GM19023 (cell line): ENCODE results near the gene CTAGE4.
A peak's percentile ranks its signal among the peaks of the same experiment; 100 is the strongest.
"Not testable (repeated sequence)": the region's sequence is repeated elsewhere in the genome, so short reads cannot be mapped to it uniquely, and the experiment has no call there.

Experiments used
- ATAC-seq: cut with Tn5 transposase; IDR thresholded peaks from one replicate; pipeline ENCODE4 v1.9.1; 2021; ENCODE audit warnings: mild to moderate bottlenecking, moderate library complexity; ENCODE audit not compliant: unreplicated experiment

Gene CTAGE4, protein sequence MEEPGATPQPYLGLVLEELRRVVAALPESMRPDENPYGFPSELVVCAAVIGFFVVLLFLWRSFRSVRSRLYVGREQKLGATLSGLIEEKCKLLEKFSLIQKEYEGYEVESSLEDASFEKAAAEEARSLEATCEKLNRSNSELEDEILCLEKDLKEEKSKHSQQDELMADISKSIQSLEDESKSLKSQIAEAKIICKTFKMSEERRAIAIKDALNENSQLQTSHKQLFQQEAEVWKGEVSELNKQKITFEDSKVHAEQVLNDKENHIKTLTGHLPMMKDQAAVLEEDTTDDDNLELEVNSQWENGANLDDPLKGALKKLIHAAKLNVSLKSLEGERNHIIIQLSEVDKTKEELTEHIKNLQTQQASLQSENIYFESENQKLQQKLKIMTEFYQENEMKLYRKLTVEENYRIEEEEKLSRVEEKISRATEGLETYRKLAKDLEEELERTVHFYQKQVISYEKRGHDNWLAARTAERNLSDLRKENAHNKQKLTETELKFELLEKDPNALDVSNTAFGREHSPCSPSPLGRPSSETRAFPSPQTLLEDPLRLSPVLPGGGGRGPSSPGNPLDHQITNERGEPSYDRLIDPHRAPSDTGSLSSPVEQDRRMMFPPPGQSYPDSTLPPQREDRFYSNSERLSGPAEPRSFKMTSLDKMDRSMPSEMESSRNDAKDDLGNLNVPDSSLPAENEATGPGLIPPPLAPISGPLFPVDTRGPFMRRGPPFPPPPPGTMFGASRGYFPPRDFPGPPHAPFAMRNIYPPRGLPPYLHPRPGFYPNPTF

GRCh38 chr7:144183166-144183565 lies at the start of gene CTAGE4:
TSS of gene CTAGE4 (plus strand) at chr7:144183466. CDS start at chr7:144183504, 38 bp downstream.
- ATAC-seq: not testable (repeated sequence)

DNA sequence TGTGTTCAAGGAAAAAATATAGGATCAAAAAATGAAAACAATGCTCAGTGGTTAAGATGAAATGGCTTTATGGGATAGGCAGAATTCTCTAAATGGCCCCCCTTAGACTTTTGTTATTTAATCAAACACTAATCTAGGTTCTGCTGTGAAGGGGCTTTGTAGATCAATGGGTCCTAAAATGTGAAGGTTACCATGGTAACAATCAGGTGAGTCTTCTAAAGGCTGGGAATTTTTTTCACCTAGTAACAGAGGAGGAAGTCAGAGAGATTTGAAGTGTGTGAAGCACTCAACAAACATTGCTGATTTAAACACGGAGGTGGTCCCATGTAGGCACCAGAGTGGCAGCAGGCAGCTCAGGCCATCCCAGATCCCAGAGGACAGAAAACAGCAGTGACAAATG lies 49.1 kb upstream of the CTAGE4 start:
- no peak for ATAC-seq

GRCh38 chr7:144137501-144137900 lies 45.8 kb upstream of the CTAGE4 start:
- no peak for ATAC-seq

GRCh38 chr7:144142187-144142586 lies 41.1 kb upstream of the CTAGE4 start:
- no peak for ATAC-seq

DNA sequence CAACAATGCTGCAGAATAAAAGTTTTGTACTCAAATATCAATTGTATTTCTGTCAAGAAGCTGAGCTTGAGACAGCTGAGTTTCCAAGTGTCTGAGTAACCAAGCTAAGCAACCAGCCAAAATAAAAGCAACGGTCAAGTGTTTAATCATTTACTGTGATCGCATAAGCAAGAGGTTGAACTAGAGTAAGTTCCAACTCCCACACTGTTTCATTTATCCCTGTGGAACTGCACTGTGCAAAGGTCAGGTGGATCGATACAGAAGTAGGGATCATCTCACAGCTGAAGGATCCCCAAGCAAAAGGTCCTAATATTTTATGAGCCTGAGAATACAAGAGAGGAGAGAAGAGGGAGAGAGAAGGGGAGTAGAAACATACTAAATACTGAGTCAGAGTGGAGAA lies 38.8 kb upstream of the CTAGE4 start:
- ATAC-seq: no peak

- no peak for ATAC-seq
Observed at GRCh38 chr7:144148224-144148827, 34.9 kb upstream of the CTAGE4 start.

GRCh38 chr7:144158861-144159260 lies 24.4 kb upstream of the CTAGE4 start:
- ATAC-seq: no peak

- no peak for ATAC-seq
Observed at GRCh38 chr7:144164784-144165183, 18.5 kb upstream of the CTAGE4 start.

- ATAC-seq: not testable (repeated sequence)
Observed at GRCh38 chr7:144171594-144172350, 11.5 kb upstream of the CTAGE4 start.

- no peak for ATAC-seq
Observed at GRCh38 chr7:144174613-144175012, 8.7 kb upstream of the CTAGE4 start.

DNA sequence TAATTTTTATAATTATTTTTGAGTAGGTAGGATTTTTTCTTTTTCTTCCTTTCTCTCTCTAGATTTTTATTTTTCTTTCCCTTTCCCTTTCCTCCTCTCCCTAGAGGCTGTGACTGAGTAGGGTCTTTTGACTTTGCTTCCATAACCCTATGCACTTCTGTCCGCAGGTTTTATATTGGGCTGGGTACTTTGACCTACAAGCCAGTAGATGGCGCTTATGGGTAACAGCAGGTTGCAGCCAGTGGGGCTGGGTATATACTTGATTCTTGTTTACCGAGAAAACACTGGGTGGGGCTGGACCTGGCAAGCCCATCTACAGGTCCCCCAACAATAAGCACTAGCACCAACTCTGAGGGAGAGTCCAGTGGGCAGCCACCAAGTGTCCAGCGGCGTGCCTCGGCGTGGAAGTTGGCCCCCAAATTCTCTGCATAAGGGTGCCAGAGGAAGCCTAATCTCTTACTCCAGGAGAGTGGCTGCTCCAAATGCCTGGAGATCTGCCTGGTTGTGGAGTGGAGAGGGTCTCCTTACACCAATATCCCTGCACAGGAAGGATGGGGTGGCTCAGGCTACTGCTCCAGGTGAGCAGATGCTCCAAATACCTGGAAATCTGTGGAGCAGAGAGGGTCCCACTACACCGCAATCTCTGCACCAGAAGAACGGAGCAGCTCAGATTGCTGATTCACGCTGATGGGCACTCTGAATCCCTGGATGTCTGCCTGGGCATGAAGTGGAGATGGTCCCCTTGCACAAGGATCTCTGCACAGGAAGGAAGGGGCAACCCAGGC lies 4.7 kb upstream of the CTAGE4 start:
- ATAC-seq: peak; percentile 97

- peak; percentile 33 for ATAC-seq
Observed at GRCh38 chr7:144179165-144179479, 4.1 kb upstream of the CTAGE4 start.

DNA sequence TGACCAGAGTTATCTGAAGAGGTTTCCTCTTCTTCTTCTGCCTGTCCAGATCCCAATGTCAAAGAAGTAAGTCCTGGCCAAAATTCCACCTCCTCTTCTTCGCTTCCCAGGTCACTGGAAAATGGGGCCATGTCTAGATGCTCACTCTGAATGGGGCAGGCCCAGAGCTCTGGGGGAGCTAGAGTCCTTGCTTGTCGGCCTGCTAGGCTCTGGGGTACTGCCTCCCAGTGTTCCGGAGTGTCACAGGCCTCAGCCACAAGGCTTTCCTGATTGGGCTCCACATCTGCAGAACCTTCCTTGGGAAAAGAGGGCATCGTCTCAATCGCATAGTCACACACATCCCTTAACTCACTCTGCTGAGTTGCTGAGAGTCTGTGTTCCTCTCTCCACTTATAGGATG lies 4.6 kb downstream of the CTAGE4 start:
- not testable (repeated sequence) for ATAC-seq

DNA sequence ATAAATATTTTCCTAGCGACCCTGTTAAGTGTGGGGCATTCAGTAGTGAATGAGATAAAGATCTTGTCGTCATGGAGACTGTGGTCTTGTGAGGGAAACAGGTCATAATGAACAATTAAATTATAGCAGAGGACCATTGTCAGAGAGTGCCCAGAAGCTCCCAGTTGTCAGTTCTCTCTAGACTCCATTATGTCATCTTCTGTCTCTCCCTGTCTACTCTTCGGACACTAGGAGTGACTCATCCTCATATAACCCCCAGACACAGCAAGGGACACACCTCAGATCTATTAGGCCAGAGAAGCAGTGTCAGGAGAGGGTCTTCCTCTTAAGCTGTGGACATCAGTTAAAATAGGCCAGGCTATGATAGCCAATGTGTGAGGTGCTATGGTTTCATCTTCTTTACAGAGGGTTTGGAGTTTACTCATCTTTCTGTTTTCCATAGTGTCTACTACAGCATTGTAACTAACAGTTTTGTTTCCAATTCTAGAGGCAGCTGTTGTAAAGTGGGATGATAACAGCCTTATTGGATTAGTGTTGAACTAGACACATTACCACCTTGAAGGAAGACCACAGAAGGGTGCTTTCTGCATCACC lies 5.4 kb downstream of the CTAGE4 start:
- ATAC-seq: not testable (repeated sequence)

DNA sequence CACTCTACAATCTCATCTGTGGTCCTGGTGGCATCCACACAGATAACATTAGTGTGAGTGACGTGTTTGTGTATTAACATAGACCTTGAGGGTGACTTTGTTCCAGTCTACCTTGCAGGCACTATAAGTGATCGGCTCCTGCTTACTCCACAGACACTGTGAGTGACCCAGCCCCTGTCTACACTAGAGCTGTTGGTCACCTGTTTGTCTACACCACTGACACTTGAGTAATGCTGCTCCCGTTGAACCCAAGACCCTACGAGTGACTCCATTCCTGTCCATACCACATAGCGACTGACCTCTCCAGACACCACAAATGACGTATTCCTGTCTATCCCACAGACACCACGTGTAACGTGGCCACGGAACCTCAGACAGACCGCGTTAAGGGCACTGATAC lies 10.5 kb downstream of the CTAGE4 start:
- not testable (repeated sequence) for ATAC-seq

DNA sequence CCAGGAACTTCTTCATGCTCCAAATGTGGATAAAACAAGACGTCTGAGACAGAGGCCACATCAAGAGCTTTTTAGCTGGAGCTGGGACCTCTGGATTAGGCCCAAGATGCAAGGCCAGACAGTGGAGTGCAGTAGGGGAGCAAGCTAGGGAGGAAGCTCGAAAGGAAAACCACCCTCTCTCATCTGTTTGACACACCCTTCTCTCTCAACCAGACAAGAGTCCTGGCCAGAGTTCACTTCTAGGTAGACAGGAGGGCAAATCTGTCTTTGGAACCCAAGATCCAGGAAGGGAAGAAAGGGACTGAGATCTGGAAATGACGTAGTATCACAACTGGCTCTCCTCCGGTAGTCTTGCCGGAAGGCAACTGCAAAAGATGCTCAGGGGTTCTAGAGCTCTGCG lies 11.2 kb downstream of the CTAGE4 start:
- ATAC-seq: not testable (repeated sequence)

DNA sequence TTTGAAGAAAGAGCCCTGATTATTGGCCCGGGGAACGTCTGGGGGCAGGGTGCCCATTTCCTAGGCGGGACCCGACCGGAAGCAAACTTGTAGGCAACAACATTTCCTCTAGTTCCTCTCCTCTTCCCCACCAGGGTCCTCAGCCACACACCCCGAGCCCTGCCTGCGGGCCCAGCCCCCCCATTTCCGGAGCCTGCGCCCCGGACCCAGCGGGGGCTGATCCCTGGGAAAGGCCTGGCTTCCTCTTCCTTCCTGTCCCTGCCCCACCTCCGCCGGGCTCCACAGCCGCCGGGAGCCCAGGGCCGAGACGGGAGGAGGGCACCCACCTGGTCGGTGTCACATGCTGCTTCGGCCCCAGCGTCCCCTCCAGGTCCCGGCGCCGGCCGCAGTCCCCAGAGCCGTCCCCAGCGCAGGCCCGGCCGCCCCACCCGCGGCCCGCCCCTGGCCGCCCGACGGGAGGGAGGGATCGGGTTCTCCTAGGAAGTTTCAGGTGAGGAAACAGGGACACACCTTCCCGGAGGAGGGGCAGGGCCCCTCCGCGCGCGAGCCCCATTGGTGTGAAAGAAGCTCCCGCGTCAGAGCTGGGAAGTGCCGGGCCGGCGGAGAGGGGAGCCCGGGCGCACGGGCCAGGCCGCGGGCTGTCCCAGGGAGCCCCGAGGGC lies 12.1 kb downstream of the CTAGE4 start, which contains the start of gene ARHGEF35:
Gene ARHGEF35 (minus strand): TSS at position 622 of the 661 bp plus-strand sequence. CDS start 7,450 bp downstream, outside the sequence.
- ATAC-seq: peak; percentile 69

- ATAC-seq: not testable (repeated sequence)
Observed at GRCh38 chr7:144198934-144199333, 15.7 kb downstream of the CTAGE4 start.

DNA sequence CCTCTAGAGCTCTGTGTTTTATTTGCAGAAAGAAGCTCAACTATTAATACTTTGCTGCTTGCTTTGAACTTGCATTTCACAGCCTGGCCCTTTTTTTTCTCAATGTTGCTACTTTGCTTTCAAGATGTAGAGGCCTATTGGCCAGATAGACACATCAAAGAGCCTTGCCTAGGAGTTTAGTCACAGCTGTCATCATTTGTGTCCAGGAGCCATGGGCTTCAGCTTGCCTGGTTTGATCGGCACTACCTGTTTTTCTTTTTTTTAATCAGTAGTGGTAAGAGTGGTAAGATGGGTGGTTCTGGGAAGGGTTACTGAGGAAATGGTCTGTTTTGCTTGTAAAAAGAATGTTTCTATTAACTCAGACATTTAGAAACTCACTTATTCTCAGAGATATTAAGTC lies 18.7 kb downstream of the CTAGE4 start:
- peak; percentile 26 for ATAC-seq
